T-helper 9 cell (primary cell): ENCODE measurements around the gene IFNL2.
"Not testable (repeated sequence)": the region's sequence is repeated elsewhere in the genome, so short reads cannot be mapped to it uniquely, and the experiment has no call there.

Experiments used
- DNase-seq: peaks from one replicate; pipeline ENCODE4 v3.0.0-alpha.2; 2020

IFNL2 gene

DNA sequence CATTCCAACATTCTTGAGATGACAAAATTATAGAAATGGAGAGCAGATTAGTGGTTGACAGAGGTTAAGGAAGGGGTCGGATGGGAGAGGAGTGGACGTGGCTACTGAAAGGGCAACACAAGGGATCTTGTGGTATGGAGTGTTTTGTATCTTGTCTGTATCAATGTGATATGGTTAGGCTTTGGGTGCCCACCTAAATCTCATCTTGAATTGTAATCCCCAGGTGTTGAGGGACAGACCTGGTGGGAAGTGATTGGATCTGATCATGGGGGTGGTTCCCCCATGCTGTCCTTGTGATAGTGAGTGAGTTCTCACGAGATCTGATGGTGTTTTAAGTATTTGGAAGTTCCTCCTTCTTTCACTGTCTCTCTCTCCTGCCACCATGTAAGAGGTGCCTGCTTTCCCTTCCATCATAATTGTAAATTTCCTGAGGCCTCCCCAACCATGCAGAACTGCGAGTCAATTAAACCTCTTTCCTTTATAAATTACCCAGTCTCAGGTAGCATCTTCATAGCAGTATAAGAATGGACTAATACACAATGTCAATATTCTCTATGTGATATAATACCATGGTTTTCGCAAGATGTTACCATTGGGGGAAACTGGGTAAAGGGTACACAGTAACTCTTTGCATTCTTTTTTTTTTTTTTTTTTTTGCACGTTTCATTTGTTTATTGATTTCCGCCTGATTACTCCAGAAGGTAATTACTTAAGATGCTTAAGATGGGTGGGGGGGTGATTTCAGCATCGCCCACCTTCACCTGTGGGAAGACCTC is 14.6 kb upstream of the IFNL2 start:
- DNase-seq, result no peak

DNA sequence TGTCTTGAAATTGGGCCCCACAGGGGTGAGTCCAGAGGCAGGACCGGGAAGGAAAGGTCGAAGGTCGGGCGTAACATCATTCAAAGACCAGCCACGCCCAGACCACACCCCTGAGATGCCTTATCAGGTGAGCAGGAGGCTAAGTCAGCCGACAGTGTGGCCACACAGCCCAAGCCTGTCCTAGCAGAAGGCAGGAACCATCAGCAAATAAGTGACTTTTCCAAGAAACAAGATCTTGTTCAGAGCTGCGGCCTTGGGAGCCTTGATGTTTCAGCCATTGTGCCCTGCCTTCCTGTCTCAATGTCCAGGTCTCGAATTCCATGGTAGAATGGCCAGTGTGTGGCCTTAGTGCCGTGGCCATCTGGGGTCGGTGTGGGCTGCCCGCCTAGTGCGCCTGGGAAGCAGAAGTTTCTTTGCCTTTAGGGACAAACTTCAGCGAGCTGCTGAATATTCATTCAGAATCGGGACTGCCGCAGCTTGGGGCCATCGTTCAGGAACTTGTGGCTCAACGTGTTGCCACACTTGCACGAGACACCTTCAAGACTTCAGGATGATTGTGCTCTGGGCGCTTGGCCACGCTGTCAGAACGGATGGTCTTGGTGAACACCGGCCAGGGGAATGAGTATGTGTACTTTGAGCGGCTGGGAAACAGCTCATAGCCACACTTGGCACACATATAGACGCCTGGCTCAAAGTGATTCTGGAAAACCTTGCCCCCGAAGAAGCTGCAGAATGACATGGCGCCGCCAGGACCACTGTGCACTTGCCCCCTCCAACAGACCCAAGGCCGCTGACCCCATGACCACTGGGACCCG is 13.5 kb upstream of the IFNL2 start:
- DNase-seq, result no peak

DNA sequence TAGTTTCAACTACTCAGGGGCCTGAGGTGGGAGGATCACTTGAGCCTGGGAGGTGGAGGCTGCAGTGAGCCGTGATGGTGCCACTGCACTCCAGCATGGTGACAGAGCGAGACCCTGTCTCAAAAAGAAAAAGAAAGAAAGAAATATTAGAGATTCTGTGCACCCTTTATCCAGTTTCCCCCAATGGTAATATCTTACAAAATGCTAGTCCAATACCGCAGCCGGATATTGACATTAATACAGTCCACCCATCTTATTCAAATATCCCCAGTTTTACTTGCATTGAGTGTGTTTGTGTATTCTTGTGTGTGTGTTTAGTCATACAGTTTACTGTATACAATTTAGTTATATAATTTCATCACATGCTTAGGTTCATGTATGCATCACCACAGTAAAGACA is 11.0 kb upstream of the IFNL2 start:
- DNase-seq, result no peak

DNA sequence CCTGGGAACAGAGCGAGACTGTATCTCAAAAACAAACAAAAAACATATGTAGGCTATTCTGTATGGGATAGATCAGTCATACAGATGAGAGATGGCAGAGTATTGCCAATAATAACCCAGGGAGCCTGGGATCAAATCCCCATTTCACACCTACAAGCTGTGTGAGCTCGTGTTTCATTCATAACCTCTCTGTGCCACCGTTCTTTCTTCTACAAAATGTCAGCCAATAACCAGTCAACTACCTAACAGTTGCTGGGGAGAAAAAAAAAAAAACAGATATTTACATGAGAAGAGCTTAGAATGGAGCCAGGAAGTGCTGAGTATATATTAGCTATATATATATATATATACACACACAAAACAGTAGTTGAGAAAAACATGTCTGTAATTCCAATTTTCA is 6.5 kb upstream of the IFNL2 start:
- no peak for DNase-seq

DNA sequence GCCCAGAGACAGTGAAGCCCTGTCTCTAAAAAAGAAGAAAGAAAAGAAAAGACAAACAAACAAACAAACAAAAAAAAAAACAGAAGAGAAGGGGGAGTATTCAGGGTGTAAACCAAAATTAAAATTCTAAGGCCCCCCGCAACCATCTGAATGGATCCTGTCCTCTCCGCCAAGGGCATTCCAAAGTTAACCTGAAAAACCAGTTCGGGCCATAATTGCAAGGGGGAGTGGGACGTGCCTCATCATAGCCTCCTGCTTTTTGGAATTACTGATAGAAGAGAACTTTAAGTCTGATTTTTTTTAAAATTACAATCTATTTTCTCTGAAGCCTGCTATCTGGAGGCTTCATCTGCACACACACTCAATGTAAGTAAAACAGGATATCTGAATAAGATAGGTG is 5.7 kb upstream of the IFNL2 start:
- no peak for DNase-seq

DNA sequence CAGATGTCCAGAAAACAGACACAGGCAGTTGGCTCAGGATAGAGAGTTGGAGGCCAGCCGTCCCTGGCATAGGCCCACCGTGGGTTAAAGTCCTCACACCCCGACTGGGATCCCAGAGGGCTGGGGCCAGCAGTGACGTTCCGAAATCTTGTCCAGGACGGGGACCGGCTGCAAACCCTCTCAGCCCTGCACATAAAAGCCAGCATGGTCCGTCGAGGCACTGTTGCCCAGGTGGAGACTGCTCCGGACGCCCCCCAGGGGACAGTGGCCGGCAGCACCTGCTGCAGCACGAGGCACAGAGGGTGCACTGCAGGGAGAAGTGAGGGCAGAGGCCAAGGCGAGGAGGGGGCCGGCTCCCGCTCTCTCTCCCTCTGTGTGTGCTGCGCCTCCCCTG is 4.3 kb upstream of the IFNL2 start:
- DNase-seq, result no peak

DNA sequence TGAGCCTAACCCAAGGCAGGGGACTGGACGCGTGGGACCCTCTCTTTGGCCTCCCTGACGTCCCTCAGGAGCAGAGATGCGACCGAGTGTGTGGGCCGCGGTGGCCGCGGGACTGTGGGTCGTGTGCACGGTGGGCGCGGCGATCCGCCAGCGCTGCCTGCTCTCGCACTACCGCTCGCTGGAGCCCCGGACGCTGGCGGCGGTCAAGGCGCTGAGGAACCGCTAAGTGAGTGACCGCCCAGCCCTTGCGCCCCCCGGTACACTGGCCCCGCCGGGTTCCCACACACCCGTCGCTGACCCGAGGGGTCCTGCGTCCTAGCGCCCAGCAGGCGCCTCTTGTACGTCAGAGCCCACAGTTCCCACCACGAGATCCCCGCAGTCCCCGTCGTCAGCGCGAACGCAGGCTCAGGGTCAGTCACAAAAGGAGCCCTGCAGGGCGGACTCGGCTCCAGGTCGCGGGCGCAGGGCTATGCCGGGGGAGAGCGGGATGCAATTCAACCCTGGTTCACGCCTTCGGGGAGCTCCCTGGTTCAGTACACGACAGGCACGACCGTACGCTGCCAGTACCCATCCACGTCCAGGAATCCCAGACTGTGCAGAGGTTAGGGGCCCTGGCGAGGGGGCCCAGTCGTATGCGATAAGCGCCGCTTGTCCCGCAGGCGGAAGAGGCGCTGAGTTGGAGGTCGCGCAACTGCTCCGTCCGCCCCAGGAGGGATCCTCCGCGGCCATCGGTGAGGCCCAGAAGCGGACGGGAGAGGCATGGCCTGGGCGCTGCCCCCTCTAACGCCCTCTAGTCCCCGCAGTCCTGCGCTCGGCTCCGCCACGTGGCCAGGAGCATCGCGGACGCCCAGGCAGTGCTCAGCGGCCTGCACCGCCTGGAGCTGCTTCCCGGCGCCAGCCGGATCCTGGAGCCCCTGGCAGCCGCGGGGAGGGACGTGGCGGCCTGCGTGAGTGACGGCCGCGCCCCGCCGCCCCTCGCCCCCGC is 3.6 kb upstream of the IFNL2 start:
- no peak for DNase-seq

DNA sequence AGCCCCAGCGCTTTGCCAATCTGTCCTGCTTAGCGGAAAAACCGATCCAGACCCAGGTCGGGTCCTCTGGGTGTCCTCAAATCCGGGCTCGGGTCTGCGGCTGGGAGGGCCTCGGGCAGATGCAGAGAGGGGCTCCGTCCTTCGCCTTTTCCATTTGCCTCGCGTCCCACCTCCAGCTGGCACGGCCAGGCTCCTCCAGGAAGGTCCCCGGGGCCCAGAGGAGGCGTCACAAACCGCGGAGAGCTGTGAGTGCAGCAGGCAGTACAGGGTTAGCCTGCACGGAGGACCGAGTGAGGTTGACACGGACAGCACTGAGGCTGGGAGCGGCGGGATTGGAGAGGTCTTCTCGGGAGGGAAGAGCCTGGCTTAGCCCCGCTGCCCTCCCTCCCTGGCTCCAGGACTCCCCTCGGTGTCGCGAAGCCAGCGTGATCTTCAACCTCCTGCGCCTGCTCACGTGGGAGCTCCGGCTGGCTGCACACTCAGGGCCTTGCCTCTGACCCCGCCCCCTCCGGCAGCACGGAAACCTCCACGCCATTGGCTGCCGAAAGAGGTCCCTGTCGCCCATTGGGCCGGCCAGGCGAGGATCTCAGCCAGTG is 2.8 kb upstream of the IFNL2 start:
- DNase-seq, result no peak

DNA sequence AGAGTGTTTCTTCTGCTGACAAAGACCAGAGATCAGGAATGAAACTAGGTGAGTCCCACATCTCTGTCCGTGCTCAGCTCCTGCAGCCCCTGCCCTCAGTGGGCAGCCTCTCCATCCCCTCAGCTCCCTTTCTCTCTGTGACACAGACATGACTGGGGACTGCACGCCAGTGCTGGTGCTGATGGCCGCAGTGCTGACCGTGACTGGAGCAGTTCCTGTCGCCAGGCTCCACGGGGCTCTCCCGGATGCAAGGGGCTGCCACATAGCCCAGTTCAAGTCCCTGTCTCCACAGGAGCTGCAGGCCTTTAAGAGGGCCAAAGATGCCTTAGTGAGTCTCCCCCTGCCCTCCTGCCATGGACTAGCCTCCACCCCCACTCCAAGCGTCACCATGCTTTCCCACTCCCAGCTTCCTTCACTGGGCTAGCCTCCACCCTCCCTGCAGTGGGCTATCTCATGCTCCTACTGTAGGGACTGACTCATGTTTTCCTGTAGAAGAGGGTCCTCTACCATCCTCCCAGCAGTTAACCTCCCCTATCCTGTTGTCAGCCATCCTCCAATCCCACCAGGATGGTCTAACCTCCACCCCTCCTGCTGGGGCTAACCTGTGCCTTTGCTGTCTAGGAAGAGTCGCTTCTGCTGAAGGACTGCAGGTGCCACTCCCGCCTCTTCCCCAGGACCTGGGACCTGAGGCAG is 481 bp downstream of the IFNL2 start:
- not testable (repeated sequence) for DNase-seq

DNA sequence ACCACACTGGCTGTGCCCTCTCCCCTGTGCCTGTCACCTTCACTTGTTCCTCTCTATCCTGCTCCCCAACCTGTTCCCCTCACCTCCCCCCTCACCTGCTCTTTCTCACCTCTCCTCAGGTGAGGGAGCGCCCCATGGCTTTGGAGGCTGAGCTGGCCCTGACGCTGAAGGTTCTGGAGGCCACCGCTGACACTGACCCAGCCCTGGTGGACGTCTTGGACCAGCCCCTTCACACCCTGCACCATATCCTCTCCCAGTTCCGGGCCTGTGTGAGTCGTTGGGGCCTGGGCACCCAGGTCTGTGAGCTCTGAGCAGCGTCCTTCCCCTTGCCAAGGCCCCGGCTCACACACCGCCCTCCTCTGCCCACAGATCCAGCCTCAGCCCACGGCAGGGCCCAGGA is 1.2 kb downstream of the IFNL2 start:
- not testable (repeated sequence) for DNase-seq

DNA sequence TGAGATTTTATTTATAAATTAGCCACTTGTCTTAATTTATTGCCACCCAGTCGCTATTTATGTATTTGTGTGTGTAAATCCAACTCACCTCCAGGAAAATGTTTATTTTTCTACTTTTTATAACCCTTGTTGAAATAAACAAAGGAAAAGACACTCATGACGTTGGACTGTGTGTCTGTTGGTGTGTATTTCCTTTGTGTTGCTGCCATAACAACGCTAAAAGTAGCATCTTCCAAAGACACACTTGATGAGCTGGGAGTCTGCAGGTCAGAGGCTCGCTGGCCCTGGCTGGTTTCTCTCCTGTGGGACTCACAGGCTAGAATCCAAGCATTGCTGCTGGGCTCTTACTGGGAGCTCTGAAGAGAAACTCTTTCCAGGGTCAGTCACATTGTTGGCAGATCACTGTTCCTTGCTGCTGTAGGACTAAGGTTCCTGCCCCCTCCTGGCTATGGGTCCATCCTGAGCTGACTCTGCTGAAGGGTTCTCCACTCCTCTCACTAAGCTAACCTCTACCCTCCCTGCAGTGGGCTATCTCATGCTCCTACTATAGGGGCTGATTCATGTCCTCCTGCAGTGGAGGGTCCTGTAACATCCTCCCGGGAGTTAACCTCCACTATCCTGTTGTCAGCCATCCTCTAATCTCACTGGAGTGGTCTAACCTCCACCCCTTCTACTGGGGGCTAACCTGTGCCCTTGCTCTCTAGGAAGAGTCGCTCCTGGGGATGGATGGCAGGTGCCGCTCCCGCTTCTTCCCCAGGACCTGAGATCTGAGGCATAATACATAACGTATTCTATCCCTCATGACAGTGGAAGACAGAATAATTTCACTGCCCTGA is 2.1 kb downstream of the IFNL2 start:
- no peak for DNase-seq

DNA sequence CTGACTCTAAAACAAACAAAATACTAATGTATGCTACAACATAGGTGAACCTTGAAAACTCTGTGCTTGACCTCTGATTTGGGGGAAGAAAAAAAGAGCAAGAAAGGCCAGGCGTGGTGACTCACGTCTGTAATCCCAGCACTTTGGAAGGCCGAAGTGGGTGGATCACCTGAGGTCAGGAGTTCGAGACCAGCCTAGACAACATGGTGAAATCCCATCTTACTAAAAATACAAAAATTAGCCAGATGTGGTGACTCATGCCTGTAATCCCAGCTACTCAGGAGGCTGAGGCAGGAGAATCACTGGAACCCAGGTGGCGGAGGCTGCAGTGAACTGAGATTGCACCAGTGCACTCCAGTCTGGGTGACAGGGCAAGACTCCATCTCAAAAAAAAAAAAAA is 5.7 kb downstream of the IFNL2 start:
- not testable (repeated sequence) for DNase-seq

DNA sequence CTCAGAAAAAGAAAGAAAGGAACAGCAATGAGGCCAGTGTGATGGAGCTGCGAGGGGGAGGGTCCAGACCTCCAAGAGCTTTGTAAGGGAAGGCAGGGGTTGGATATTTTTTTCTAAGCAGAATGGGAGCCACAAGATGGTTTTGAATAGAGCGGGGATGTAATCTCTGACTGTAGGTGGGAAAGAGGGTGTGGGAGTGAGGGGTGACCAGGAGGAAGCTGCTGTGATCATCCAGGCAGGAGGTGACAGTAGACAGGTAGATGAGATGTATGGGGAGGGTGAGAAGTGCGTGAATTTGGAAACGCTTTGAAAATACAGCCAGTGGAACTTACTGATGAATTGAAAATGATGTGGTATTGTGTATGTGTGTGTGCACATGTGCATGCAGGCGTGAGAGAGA is 7.4 kb downstream of the IFNL2 start:
- no peak for DNase-seq

DNA sequence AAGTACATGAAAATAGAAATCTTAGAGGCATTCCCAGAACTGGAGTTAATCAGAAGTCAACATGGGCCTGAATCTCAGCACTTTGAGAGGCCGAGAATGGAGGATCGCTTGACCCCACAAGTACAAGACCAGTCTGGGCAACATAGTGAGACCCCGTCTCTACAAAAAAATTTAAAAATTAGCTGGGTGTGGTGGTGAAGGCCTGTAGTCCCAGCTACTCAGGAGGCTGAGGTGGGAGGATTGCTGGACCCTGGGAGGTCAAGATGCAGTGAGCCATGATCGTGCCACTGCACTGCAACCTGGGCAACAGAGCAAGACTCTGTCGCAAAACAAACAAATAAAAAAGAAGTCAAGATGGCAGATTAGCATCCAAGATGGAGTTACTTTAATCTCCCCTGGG is 8.5 kb downstream of the IFNL2 start:
- no peak for DNase-seq

DNA sequence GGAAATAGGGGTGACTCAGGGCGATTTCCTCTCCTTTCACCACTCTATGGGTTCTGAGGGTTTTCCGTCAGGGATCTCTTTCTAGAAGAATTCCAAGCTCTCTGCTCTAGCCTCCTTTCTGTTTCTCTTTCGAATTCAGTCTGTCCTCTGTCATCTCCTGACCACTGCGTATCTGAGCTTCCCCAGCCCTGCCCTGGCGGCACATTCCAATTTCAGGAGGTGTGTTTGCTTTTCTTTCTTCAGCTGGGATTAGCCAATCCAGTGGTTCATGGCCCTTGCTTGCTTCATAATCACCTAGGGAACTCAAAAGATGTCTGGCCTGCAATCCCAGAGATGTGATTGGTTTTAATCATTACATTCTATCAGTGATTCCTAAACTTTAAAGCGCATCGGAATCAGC is 9.4 kb downstream of the IFNL2 start:
- DNase-seq, result no peak

DNA sequence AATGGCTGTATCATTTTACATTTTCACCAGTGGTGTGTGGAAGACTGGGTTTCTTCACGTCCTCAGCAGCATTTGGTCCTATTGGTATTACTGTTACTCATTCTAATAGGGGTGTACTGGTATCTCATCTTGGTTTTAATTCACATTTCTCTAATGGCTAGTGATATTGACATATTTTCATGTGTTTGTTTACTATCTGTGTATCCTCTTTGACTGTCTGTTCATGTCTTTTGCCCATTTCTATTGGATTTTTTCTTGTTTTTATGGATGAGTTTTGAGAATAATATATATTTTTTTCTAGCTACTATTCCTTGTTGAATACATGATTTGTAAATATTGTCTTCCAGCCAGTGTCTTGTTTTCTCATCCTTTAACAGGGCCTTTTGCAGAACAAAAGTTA is 13.8 kb downstream of the IFNL2 start:
- no peak for DNase-seq

DNA sequence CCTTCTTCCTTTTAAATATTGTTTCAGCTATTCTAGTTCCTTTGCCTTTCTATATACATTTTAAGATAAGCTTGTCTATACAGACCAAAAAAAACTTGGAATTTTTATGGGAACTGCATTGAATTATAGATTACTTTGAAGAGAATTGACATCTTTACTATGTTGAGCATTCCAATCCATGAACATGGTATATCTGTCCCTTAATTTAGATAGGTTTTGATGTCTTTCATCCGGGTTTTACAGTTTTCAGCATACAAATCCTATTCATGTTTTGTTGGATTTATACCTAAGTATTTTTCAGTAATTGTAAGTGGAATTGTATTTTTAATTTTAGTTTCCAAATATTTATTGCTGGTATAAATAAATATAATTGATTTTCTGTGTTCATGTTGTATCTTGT is 15.8 kb downstream of the IFNL2 start:
- no peak for DNase-seq

DNA sequence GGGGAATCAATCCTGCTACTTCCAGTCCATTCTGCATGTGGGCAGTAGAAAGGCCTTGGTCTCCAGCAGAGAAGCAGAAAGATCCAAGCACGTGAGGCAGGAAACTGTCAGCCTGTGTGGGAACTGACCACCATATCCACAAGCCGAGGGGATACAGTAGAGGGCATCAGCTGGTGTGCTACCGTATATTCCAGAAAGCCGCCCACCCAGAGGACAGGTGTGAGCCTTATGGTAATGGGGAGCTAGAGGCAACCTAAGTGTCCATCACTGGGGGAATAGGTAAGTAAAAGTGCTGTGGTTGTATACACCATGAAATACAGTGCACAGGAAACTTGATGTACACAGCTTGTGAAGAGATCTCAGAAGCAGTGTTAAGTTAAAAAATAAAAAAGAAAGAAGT is 25.2 kb downstream of the IFNL2 start:
- DNase-seq, result no peak

DNA sequence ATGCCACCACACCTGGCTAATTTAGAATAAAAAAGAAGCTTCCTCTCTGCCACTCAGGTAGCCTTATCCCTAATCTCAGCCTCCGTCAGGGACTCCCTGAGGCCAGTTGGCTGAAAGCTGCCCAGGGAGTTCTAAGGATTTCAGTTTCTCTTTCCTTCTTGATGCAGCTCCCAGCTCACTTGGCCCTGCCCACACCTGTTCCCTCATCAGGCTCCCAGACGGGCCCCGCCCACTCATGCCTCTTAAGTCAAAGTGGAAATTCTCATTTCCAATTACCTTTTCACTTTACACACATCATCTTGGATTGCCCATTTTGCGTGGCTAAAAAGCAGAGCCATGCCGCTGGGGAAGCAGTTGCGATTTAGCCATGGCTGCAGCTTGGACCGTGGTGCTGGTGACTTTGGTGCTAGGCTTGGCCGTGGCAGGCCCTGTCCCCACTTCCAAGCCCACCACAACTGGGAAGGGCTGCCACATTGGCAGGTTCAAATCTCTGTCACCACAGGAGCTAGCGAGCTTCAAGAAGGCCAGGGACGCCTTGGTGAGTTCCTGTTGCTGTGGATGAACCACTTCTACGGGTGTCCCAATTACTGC is 28.0 kb downstream of the IFNL2 start, which contains the start of gene IFNL1:
IFNL1 (plus strand) TSS at position 353 of the 591 bp plus-strand sequence; CDS start at position 368, 15 bp downstream.
- DNase-seq, result no peak

DNA sequence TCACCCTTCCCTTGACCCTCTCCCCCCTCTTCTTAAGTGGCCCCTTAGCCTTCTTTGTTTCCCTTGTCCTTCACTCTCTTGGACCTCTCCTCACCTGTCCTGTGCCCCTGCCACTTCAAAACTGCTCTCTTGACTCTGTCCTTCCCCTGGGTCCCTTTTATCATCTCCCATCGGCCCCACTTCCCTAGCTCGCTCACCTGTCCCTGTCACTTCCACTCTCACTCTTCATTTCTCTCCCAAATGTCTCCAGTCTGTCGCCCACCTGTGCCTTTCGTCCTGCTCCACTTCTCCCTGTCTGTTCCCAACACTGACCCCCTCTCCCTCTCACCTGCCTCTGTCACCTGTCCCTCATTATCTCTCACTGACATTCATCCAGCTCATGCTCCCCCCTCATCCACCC is 28.7 kb downstream of the IFNL2 start:
- no peak for DNase-seq
